NCI-H2107 treated with DMSO at 0.1 percent for 48 hours (cell line): ENCODE data around the gene SPAAR.
"Not testable (repeated sequence)": the region's sequence is repeated elsewhere in the genome, so short reads cannot be mapped to it uniquely, and the experiment has no call there.

Experiments
- DNase-seq: peaks from one replicate; lab custom pipeline; 2025; ENCODE audit not compliant: unreplicated experiment; lab: John Stamatoyannopoulos, UW

Gene SPAAR, protein sequence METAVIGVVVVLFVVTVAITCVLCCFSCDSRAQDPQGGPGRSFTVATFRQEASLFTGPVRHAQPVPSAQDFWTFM

DNA sequence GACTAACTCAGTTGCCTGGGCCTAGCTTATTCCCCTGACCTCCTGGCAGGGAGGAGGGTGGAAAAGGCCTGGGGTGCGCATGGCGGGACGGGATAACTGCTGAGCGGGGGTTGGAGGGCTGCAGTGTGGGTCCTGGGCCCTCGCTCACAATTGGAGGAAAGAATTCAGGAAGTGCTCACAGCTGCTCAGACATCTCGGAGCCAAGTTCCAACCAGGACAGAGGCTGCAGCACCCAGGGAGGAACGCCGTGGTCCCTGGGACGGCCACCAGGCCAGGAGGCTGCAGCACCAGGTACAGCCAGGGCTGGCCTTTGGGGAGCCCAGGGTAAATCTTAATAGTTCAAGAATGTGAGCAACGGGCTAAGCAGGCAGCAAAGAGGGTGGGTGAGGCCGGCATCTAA lies at the start of gene SPAAR:
TSS of gene SPAAR (plus strand) at position 217 of the 400 bp plus-strand sequence. CDS start 974 bp downstream, outside the sequence.
- DNase-seq, result no peak

DNA sequence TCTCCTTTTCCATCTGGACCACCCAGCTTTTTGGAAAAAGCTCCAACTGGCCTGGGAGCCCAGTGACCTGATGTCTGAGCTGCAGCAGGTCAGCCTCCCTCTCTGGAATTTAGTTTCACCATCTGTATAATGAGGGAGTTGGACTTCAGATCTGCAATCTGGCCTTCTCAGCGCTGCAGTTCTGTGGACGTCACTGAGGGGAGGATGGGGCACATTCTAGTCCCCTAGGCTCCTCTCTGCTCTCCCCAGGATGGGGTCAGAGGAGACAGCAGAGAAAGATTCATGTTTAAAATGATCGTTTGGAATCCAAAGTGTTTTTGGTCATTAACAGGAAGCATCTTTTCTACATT lies 49.3 kb upstream of the SPAAR start:
- no peak for DNase-seq

DNA sequence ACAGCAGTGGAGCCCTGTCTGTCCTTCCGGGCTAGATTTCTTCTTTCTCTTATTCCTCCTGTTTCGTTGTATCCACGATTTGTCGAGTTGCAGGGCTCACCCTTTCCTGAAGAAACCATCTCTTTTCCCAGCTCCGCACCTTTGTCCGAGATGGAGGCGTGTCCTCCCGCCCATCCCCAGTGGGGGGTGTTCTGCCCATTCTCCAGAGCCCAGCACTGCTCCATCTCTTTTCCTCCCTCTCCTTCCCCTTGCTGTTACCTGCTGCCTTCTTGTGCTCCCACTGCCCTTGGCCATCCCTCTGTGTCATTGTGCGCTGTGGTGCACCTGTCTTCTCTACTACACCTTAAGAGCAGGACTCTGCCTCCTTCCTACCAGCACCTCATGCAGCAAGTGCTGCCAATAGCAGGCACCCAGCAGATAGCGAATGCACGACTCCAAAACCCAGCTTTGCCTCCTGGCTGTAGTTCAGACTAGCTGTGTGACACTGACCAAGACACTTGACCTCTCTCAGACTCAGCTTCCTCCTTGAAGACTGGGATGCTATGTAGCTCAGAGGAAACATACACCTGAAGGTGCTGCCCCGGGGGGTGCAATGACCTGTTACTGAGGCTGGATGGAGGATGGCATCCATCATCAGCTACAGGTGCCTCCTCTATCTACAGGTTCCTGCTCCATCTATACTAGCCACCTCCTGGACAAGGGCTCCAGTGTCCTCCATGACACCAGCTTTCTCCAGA lies 48.0 kb upstream of the SPAAR start:
- no peak for DNase-seq

DNA sequence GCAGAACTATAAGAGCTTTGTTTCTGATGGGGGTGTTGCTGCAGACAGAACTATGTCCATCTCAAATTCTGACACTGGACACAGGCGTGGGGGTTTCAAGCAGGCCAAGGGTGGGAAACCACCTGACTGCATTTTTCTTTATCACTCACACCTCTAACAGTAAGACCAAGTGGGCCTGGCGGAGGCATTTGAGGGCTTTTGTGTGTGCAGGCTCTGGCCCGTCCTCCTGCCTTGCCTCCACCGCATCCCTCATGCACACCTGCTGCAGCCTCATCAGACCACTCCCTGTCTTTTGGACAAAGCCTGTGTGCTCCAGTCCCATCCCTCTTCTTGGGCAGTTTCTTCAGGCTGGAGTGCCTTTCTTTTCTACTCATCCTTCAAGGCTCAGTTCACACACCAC lies 47.0 kb upstream of the SPAAR start:
- no peak for DNase-seq

DNA sequence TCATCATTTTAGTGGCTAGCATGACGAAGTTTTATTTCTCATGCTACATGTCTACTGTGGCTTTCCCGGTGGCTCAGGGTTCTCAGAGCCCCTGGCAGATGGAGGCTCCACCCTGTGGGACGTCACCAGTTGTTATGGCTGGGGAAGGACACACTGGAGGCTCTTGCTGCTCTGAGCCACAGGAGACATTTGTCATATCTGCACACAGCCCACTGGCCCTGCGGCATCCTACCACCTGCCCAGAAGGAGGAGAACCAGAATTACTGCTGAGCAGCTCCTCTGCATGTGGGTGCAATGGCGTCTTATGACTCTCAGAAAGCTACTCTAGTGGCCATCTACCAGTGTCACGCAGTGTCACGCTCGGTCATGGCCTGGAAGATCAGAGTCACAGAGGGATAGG lies 45.7 kb upstream of the SPAAR start:
- no peak for DNase-seq

DNA sequence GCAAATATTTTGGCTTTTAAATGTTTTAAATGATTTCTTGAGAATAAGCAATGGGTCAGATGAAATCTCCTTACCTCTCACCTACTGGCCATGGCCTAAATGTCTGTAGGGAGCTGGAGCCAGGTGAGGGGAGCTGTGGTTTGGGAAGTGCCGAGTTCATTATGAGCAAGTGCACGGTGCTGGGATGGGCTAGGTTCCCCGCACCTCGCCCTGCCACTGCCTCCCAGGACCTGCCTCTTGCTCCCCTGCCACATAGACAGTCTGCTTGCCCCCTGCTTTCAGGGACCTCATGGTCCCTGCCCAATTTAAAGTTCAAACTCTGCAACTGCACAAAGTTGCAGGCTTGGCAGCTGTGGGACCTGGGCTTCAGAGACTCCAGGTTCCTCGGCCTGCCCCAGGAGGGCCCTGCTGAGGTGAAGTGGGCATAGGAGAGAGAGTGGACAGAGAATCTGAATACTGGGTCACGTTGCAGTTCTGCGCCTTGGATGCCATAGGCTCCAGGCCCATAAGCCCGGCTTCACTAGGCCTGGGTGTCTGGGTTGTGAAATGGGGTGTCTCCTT lies 44.5 kb upstream of the SPAAR start:
- no peak for DNase-seq

DNA sequence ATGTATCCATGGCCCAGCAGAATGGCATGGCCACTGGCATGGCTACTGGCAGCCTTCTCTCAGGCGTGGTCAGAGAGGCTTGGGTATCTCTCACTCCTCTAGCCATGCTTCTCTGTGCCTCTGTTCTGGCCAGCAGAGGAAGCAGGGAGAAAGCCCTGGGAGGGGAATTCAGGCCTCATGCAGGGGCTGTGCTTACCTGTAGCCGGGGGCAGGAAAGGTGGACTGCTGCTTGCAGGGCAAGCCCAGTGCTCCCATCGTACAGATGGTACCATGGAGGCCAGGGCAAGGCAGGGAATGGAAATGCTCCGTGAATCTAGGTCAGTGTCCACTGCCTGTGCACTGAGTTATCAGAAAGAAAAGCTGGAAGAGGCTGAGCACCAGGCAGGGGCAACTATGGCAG lies 41.8 kb upstream of the SPAAR start:
- no peak for DNase-seq

DNA sequence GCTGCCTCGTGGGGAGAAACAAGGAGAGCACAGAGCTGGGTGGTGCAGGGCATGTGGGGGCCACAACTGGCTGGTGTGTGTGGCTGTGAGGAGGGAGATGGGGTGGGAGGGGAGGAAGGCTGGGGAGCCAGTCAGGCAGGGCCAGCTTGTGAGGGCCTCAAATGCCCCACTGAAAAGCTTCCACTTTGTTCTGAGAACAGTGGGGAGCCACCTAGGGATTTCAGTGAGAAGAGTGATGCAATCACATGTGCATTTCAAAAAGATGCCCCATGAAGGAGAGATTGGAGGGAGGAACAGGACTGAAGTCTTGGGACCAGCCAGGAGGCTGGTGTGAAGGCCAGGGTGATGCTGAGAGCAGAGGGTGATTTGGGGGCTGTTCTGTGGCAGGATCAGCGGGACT lies 40.4 kb upstream of the SPAAR start:
- DNase-seq, result no peak

DNA sequence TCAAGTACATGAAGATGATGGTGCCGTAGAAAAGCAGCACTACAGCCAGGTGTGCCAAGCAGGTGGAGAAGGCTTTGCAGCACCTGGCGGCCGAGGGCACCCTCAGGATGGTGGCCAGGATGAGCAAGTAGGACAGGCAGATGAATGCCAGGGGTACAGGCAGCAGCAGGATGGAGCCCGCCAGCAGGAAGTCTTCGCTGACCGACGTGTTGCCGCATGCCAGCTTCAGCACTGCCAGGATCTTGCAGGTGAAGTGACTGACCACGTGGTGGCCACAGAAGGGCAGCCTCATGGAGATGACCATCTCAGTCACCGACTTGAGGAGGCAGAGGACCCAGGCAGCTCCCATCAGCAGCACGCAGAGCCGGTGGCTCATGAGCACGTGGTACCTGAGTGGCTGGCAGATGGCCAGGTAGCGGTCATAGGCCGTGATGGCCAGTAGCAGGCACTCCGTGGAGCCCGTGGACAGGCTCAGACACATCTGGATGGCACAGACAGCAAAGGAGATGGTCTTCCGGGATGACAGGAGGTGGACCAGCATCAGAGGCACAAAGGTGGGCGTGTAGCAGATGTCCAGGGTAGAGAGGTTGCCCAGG lies 39.6 kb upstream of the SPAAR start:
- no peak for DNase-seq

DNA sequence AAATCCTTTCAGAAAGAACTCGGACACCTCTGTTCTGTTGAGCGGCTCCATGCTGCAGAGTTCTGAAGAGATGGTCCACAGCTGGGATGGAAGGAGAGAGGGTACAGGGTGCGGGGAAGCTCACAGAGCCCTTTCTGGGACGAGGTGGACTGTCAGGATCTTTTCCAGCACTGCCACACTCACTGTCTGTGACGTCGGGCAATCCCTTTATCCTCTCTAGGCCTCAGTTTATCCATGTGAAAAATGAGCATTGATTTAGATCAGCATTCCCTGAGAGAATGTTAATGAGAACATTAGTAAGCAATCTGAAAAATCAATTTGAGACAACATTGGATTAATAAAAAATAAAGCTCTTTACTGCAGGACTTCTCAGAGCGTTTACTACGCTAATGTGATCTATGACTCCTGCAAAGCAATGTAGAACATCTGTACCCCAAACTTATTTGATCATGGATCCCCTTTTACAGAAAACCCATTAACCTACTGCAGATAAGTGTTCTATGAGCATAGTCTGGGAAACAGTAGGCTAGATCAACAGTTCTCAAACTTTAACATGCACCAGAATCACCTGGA lies 38.9 kb upstream of the SPAAR start, which contains the start of gene OR13J1:
TSS of gene OR13J1 (minus strand) at position 51 of the 573 bp plus-strand sequence. CDS start at position 51, 0 bp downstream.
- no peak for DNase-seq

DNA sequence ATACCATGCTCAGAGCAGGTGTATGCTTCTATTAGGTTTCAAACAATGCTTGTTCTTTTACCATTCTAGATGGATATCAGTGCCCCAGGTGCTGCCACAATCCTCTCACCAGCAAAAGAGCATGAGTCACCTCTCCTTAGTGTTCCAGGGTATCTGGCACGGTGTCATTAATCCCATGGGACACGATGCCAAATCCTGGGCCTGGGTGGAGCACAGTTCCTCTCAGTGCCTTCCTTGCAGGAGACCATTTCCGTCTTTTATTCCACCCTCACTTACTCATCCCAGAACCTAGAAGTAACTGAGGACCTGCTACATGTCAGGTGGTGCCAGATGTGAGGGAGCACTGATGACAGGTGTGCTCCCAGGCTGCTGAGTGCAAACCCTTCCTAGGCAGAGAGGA lies 37.7 kb upstream of the SPAAR start:
- peak; percentile 35 for DNase-seq

DNA sequence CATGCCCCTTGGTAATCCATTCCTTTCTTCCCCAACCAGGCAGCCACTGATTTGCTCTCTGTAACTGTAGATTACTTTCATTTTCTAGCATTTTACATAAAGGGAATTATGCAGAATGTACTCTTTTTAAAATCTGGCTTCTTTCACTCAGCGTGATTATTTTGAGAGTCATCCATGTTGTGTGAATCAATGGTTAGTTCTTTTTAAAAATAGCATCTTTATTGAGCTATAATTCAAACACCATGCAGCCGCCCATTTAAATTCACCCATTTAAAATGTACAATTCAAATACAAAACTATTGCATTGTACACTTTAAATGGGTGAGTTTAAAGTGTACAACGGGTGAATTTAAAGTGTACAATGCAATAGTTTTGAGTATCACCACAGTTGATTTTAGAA lies 36.8 kb upstream of the SPAAR start:
- no peak for DNase-seq

DNA sequence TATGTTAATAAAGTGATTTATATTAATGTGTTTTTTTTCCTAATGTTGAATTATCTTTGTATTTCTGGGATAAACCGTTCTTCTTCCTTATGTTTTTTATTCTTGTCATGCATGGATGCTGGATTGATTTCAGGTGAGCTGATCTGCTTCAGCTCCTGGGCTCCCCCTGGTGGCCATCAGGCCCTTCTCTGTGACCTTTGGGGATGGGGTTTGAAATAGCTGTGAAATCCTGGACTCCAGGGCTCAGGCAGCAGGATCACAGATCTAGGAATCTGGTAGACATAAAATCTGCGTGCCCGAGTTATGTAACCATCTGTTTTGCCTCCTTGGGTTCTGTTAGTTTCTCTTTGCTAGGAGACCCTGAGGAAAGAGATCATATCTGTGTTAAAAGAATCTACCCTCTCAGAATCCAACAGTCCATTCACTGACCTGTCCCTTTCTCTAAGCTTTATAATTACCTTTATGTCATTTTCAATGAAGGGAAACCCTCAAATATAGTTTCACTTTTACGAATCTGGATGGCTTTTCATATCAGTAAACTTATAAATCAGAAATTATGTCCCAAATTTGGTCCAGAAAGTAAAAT lies 26.9 kb upstream of the SPAAR start:
- peak; percentile 62 for DNase-seq

DNA sequence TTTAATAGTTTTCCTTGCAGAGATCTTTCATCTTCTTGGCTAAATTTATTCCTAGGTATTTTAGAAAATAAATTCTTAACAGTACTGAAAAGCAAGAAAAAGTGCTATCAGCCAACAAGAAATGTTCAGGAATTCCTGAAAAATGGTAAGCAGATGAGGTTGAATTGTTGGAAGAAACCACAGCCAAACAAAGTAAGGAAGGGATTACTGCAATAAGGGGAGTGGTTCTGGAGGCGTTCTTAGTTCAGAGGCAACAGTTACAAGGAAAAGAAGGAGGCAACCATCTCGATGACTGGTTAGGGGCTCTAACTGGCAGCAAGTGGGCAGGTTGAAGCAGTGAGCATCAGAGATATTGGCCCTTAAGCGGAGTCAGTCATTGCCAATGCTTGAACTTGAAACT lies 26.3 kb upstream of the SPAAR start:
- DNase-seq, result no peak

DNA sequence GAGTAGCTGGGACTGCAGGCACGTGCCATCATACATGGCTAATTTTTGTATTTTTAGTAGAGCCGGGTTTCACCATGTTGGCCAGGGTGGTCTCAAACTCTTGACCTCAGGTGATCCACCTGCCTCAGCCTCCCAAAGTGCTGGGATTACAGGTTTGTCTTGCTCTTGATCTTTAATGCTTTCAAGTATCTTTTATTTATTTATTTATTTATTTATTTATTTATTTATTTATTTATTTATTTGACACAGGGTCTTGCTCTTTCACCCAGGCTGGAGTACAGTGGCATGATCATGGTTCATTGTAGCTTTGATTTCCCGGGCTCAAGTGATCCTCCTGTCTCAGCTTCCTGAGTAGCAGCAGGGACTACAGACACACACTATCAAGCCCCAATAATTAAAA lies 24.4 kb upstream of the SPAAR start:
- not testable (repeated sequence) for DNase-seq

DNA sequence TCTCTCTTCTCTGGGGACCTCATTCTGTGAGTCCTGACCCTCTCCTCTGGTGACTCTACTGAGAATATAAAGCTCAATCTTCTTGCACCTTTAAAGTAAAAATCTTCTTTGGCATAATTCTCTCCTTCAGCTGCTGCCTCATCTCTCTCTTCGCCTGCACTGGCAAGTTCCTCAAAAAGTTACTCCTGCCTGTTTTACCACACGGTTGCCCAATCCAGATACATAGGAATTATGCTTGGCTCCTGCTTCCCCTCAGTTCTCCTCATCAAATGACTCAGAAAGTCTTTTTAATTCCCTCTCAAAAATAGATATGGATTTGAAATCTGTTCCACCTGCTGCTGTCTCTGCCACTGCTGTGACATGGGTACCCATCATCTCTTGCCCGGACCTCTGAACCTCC lies 17.6 kb upstream of the SPAAR start:
- DNase-seq, result no peak

DNA sequence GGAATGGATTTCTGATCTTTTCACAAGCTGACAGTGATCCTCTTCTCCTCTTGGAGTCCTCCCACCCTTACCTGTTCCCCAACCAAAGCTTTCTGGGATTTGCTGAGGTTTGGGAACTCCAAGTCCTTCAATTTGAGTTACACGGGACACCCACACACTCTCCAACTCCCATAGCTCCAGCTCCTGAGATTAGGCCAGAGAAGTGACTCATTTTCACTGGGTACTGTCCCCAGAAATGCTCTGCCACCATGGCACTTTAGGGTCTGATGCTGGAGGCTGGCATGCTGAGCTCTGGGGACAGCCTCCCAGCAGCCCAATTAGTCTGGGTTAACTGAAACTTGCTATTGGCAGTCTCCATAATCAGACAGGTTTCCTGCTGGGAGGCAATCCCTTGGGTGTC lies 17.2 kb upstream of the SPAAR start:
- no peak for DNase-seq

DNA sequence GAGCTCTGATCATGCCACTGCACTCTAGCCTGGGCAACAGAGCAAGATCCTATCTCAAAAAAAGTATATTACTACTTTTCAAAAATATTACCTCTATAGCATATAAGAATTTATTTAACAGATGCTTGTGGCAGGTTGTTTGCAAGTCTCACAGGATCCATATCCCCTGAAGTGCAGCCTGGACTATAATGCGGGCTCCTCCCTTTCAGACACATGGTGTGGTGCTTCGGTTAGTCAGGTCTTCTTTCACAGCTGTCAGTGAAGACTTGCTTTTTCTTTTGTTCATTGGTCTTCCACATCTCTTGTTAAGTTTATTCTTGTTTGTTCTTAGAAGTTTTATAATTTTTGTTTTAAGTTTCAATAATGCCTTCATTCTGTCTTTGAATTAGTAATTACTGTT lies 12.7 kb upstream of the SPAAR start:
- no peak for DNase-seq

DNA sequence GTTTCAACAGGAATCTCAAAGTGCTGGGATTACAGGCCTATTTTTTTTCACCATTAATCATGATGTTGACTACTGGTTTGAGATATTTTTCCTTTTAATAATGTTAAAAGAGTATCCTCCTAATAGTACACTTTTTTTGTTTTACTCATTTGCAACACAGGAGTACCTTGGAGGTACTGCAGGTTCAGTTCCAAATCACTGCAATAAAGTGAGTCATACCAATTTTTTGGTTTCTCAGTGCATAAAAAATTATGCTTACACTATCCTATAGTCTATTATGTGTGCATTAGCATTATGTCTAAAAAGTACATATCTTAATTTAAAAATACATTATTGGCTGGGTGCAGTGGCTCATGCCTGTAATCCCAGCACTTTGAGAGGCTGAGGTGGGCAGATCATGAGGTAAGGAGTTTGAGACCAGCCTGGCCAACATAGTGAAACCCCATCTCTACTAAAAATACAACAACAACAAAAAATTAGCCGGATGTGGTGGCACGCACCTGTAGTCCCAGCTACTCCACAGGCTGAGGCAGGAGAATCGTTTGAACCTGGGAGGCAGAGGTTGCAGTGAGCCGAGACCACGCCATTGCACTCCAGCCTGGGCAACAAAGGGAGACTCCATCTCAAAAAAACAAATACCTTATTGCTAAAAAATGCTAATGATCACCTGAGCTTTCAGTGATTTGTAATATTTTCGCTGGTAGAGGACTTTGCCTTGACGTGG lies 11.8 kb upstream of the SPAAR start:
- DNase-seq, result not testable (repeated sequence)

DNA sequence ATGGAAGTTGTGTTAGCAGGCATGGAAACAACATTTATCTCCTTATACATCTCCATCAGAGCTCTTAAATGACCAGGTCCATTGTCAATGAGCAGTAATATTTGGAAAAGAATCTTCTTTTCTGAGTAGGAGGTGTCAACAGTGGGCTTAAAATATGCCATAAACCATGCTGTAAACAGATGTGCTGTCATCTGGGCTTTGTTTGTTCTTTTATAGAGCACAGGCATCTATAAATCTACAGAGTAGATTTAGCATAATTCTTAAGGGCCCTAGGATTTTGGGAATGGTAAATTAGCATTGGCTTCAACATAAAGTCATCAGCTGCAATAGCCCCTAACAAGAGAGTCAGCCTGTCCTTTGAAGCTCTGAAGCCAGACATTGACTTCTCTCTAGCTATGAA lies 11.0 kb upstream of the SPAAR start:
- DNase-seq, result no peak

DNA sequence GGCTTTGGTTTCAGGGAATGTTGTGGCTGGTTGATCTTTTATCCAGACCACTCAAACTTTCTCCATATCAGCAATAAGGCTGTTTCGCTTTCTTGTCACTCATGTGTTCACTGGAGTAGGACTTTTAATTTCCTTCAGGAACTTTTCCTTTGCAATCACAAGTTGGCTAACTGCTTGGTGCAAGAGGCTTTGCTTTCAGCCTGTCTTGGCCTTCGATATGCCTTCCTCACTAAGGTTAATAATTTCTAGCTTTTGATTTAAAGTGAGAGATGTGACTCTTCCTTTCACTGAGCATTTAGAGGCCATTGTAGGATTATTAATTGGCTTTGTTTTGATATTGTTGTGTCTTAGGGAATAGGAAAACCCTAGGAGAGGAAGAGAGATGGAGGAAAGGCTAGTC lies 10.3 kb upstream of the SPAAR start:
- DNase-seq, result no peak
